Peyer's patch (tissue), 4 donors: Measurements from ENCODE around the gene DSG2.

Source experiments
- CTCF ChIP-seq, 6 experiments: fragments of 450-650 bp in 4 of 6; fragments of 200-600 bp in 2 of 6; sonication (generic) in 1 of 6; IDR thresholded peaks; one replicate each; pipeline ENCODE4 v1.5.1; 2017 to 2019; ENCODE audit warnings: antibody characterized with exemption in 6 of 6, mild to moderate bottlenecking in 3 of 6, moderate library complexity in 1 of 6
- POLR2A ChIP-seq, 2 donors: fragments of 450-650 bp; IDR thresholded peaks; one replicate each; pipeline ENCODE4 v1.5.1; 2017; ENCODE audit warnings: antibody characterized with exemption in 2 of 2, mild to moderate bottlenecking in 2 of 2, moderate library complexity in 2 of 2

- TF ChIP-seq CTCF (IDR thresholded peaks at IDR 0.05), result no peak
- TF ChIP-seq POLR2A (IDR thresholded peaks at IDR 0.05), result no peak
Observed at GRCh38 chr18:31576670-31577069, 78.7 kb downstream of the DSG2 start.
